Peyer's patch (tissue), 4 donors: ENCODE data around the gene OMP. TPM values are rescaled to one million over a fixed set of nuclear protein-coding genes. Genes with fewer than 3 reads are reported as not detected.

Experiments
- DNase-seq, 3 donors: peaks; one replicate each; pipeline ENCODE4 v3.0.0-alpha.2; 2017 to 2019
- H3K27ac ChIP-seq, 4 donors: fragments of 200-600 bp; sonication (generic); one replicate each; pipeline ENCODE4 v1.5.1; 2016 to 2019
- H3K27me3 ChIP-seq, 2 donors: fragments of 200-600 bp; sonication (generic); one replicate each; pipeline ENCODE4 v1.5.1; 2019
- H3K36me3 ChIP-seq, 3 donors: fragments of 200-600 bp; sonication (generic); one replicate each; pipeline ENCODE4 v1.5.1; 2016 to 2019
- H3K4me1 ChIP-seq, 4 donors: fragments of 200-600 bp; sonication (generic); one replicate each; pipeline ENCODE4 v1.5.1; 2016 to 2019
- H3K4me3 ChIP-seq, 4 donors: fragments of 200-600 bp; sonication (generic); 1 replicate in 3 of 4; 2 replicates in 1 of 4; pipeline ENCODE4 v1.5.1; 2016 to 2019; ENCODE audit warnings: mild to moderate bottlenecking in 1 of 4
- H3K9me3 ChIP-seq, 4 donors: fragments of 200-600 bp; sonication (generic); one replicate each; pipeline ENCODE4 v1.5.1; 2016 to 2019; ENCODE audit warnings: mild to moderate bottlenecking in 1 of 4
- POLR2A ChIP-seq, 2 donors: fragments of 450-650 bp; IDR thresholded peaks; one replicate each; pipeline ENCODE4 v1.5.1; 2017; ENCODE audit warnings: antibody characterized with exemption in 2 of 2, mild to moderate bottlenecking in 2 of 2, moderate library complexity in 2 of 2
- total RNA-seq, 4 donors: library from RNA; depleted of rRNA; stranded (reverse); fragments of >200 nt; gene quantifications; one replicate each; pipeline ENCODE4 v1.1.0, GENCODE V29; 2016
- TF ChIP-seq, protein P1 (sequence below), 6 experiments: fragments of 450-650 bp in 4 of 6; fragments of 200-600 bp in 2 of 6; sonication (generic) in 1 of 6; IDR thresholded peaks; one replicate each; pipeline ENCODE4 v1.5.1; 2017 to 2019; ENCODE audit warnings: antibody characterized with exemption in 6 of 6, mild to moderate bottlenecking in 3 of 6, moderate library complexity in 1 of 6

Gene OMP, protein sequence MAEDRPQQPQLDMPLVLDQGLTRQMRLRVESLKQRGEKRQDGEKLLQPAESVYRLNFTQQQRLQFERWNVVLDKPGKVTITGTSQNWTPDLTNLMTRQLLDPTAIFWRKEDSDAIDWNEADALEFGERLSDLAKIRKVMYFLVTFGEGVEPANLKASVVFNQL
- total RNA-seq: 10 to 100 TPM; 11.2 to 44.3 (median 21.3) TPM

- Histone ChIP-seq H3K4me1 (peaks cover 0 to 29% (median 4%) of the 10 kb centered on the region in 4 donors), H3K4me3 (no peak within 1 kb of the TSS), H3K36me3 (peaks cover 0 to 24% (median 0%) of the 10 kb centered on the region in 3 donors), H3K27ac (no peak within 1 kb of the TSS), H3K9me3 (no peaks in the 10 kb centered on the region), H3K27me3 (no peaks in the 10 kb centered on the region)
- no peak for DNase-seq
- TF ChIP-seq, protein P1, sequence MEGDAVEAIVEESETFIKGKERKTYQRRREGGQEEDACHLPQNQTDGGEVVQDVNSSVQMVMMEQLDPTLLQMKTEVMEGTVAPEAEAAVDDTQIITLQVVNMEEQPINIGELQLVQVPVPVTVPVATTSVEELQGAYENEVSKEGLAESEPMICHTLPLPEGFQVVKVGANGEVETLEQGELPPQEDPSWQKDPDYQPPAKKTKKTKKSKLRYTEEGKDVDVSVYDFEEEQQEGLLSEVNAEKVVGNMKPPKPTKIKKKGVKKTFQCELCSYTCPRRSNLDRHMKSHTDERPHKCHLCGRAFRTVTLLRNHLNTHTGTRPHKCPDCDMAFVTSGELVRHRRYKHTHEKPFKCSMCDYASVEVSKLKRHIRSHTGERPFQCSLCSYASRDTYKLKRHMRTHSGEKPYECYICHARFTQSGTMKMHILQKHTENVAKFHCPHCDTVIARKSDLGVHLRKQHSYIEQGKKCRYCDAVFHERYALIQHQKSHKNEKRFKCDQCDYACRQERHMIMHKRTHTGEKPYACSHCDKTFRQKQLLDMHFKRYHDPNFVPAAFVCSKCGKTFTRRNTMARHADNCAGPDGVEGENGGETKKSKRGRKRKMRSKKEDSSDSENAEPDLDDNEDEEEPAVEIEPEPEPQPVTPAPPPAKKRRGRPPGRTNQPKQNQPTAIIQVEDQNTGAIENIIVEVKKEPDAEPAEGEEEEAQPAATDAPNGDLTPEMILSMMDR (IDR thresholded peaks at IDR 0.05): no peak
- TF ChIP-seq POLR2A (IDR thresholded peaks at IDR 0.05): no peak
Observed at GRCh38 chr11:77102246-77103210, at the start of gene OMP. Gene OMP, plus strand, starts transcription at chr11:77102840. Its CDS starts 0 bp downstream, at chr11:77102840.

DNA sequence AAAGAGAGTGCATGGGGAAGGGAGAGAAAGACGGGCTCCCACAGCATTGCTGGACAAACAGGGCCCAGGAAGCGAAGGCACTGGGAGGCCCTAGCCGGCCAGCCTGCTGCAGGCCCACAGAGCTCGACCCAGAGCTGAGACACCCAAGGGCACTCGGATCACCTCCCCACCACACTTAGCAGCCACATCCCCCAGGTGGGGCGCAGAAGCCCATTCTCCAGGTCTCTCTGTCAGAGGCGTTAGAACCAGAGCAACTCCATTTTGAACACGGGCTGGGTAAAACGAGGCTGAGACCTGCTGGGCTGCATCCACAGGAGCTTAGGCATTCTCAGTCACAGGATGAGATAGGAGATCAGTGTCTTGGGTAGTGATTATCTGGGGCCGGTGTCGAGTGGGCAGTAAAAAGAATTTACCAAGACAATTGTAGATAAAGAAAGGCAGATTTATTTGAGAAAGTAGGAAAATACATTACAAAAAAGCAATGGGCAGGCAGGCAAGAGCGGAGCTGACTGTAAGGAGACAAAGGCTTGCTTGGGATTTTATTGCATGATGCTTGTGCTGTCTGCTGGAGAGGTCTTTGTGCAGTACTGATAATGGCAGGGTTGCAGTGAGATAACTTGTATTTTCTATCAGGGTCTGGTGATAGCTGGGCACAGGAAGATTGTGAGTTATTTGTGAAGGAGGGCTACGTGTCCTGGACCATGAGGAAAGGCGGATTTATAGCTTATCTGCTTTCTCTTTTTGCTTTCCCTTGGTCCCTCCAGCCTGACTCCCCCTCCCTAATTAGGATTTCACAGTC lies 49.2 kb upstream of the OMP start:
- H3K27me3 ChIP-seq: no peaks in the 10 kb centered on the region
- peaks cover 0 to 17% (median 0%) of the 10 kb centered on the region in 4 donors for H3K9me3 ChIP-seq
- TF ChIP-seq, protein P1 (IDR thresholded peaks at IDR 0.05): no peak
- TF ChIP-seq POLR2A (IDR thresholded peaks at IDR 0.05): no peak
- H3K4me3 ChIP-seq: no peak overlapping the region
- no peak for DNase-seq
- H3K36me3 ChIP-seq: no peaks in the 10 kb centered on the region
- no peak overlapping the region for H3K27ac ChIP-seq
- peaks cover 0 to 7% (median 0%) of the 10 kb centered on the region in 4 donors for H3K4me1 ChIP-seq

- H3K4me1 ChIP-seq: peaks cover 0 to 4% (median 0%) of the 10 kb centered on the region in 4 donors
- no peak for DNase-seq
- no peak for TF ChIP-seq POLR2A (IDR thresholded peaks at IDR 0.05)
- TF ChIP-seq, protein P1 (IDR thresholded peaks at IDR 0.05): no peak
- peaks cover 0 to 17% (median 0%) of the 10 kb centered on the region in 4 donors for H3K9me3 ChIP-seq
- no peaks in the 10 kb centered on the region for H3K36me3 ChIP-seq
- H3K27ac ChIP-seq: no peak overlapping the region
- no peaks in the 10 kb centered on the region for H3K27me3 ChIP-seq
- no peak overlapping the region for H3K4me3 ChIP-seq
Observed at GRCh38 chr11:77054084-77054483, 48.6 kb upstream of the OMP start.

GRCh38 chr11:77055101-77055561 lies 47.5 kb upstream of the OMP start:
- no peak overlapping the region for H3K27ac ChIP-seq
- TF ChIP-seq POLR2A (IDR thresholded peaks at IDR 0.05): no peak
- TF ChIP-seq, protein P1 (IDR thresholded peaks at IDR 0.05): no peak
- no peaks in the 10 kb centered on the region for H3K36me3 ChIP-seq
- H3K4me1 ChIP-seq: no peaks in the 10 kb centered on the region
- no peak overlapping the region for H3K4me3 ChIP-seq
- no peaks in the 10 kb centered on the region for H3K27me3 ChIP-seq
- H3K9me3 ChIP-seq: peaks cover 0 to 17% (median 0%) of the 10 kb centered on the region in 4 donors
- DNase-seq: no peak

- H3K36me3 ChIP-seq: no peaks in the 10 kb centered on the region
- no peak for TF ChIP-seq POLR2A (IDR thresholded peaks at IDR 0.05)
- TF ChIP-seq, protein P1 (IDR thresholded peaks at IDR 0.05): no peak
- no peak overlapping the region for H3K27ac ChIP-seq
- H3K4me3 ChIP-seq: no peak overlapping the region
- H3K9me3 ChIP-seq: peaks cover 0 to 17% (median 0%) of the 10 kb centered on the region in 4 donors
- no peak for DNase-seq
- no peaks in the 10 kb centered on the region for H3K4me1 ChIP-seq
- no peaks in the 10 kb centered on the region for H3K27me3 ChIP-seq
Observed at GRCh38 chr11:77055913-77056312, 46.7 kb upstream of the OMP start.
